Skin epidermis (tissue), 12 donors: ENCODE results near the gene C15orf61.
A peak's percentile ranks its signal among the peaks of the same experiment; 100 is the strongest.

ENCODE experiments used
- H3K27ac ChIP-seq, 21 experiments: fragments of 200-600 bp; sonication (generic) in 11 of 21; one replicate each; pipeline ENCODE4 v1.5.0; 2020; ENCODE audit warnings: mild to moderate bottlenecking in 3 of 21, inconsistent platforms in 2 of 21, moderate library complexity in 2 of 21
- H3K4me3 ChIP-seq, 7 experiments: fragments of 200-600 bp; sonication (generic) in 2 of 7; one replicate each; pipeline ENCODE4 v1.5.0; 2020; ENCODE audit warnings: inconsistent platforms in 2 of 7, mild to moderate bottlenecking in 2 of 7, moderate library complexity in 1 of 7

C15orf61 gene

DNA sequence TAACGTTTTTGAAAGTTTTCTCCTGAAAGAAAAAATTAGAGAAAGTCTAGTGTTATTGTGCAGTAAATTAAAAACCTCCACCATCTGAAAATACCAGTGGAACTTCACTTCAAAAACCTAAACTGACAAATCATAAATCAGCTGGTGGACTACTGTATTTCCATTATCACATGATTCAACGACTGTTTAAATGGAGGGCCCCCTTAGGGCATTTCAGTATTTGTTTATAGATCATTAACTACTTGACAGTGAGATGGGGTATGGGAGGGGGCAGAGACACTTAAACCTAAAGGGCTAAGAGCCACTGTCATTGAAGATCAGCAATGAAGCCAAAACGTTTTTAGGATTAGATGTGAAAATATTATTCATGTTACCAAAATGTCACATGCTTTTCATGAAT is 8.8 kb upstream of the C15orf61 start:
- Histone ChIP-seq H3K27ac (no peak overlapping the region), H3K4me3 (no peak overlapping the region)

DNA sequence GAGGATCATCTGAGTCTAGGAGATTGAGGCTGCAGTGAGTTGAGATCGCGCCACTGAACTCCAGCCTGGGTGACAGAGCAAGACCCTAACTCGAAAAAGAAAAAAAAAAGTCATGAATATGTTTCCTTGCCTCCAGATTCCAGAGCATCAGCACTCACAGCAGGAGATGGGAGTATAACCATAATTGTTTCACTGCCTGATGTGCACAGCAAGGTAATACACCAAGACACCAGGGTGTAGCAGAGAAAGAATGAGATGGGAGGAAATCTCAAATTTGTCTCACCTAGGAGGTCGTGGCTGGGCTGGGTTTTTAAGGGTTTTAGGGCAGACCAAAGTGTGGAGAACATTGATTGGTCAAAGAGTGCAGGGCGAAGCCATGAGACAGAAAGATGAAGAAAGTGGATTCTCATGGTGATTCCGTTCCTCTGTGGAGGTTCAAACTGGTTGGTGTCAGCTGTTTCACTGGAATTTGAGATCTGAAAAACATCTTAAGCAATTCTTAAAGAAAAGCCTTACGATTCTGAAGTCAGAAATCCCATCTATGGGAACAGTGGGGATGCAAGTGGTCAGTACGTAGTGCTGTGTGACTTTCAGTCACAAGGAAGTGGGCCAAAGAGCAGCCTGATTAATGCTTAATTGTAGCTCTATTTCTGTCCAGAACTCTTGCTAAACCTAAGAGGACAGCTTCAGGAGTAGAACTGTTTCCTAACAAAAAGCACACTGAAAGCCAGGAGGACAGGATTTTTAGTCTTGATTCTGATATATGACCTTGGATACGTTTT is 7.8 kb upstream of the C15orf61 start:
- Histone ChIP-seq H3K27ac (no peak overlapping the region), H3K4me3 (no peak overlapping the region)

DNA sequence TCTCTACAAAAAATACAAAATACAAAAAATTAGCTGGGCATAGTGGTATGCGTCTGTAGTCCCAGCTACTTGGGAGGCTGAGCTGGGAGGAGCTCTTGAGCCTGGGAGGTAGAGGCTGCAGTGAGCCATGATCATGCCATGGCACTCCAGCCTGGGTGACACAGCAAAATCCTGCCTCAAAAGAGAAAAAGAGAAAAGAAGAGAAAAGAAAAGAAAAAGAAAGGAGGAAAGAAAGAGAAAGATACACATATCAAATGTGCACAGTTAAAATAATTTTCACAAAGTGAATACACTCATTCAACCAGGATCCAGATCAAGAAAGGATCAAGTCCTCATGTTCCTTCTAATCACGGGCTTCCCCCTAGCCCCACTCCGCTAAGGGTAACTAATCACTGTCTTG is 5.8 kb upstream of the C15orf61 start:
- H3K27ac ChIP-seq = no peak overlapping the region
- no peak overlapping the region for H3K4me3 ChIP-seq

DNA sequence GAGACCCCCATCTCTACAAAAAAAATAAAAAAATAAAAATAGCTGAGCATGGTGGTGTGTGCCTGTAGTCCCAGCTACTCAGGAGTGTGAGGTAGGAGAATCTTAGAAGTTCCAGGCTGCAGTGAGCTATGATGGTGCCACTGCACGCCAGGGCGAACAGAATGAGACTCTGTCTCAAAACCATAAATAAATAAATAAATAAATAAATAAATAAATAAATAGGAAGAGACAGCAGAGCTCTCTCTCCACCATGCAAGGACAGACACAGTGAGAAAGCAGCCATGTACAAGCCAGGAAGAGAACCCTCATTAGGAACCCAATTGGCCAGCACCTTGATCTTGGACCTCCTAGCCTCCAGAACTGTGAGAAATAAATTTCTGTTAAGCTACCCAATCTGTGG is 5.4 kb upstream of the C15orf61 start:
- no peak overlapping the region for H3K4me3 ChIP-seq

DNA sequence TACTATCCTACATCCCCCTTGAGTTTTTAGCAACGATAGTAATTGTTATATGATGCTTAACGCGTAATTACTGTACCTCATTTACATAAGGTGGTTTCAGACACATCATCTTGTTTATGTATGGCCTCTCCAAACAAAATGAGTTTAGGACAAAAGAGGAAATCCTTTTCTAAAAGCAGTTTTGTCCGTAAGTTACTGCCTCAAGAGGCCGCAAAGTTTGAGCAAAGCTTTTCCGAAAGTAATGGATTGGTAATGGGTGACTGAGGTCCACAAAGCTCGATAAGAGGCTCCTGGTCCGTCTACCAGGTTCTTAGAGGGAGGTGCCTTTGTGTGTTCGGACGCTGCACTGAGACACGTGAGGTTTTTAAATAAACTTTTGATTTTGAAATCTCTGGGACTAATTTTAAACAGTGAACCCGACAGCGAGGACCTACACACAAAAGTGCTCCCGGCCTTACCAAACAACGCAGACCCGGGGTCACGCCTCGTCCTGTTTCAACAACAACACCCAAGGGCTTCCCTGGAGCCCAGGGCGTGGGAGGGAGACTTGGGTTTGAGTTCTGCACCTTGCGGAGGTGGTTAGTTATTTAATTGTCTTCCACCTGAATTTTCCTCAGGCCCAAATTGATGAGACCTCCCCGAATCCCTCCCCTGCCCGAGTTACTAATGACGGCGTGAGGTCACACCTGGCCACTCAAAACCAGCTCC is 456 bp upstream of the C15orf61 start:
- peak overlapping the region; percentile 31 to 99 (median 95) for H3K27ac ChIP-seq
- H3K4me3 ChIP-seq = peak overlapping the region; percentile 60 to 95 (median 73)

More for the DNA sequence above, 5.4 kb upstream of the C15orf61 start:
- no peak overlapping the region for H3K27ac ChIP-seq

DNA sequence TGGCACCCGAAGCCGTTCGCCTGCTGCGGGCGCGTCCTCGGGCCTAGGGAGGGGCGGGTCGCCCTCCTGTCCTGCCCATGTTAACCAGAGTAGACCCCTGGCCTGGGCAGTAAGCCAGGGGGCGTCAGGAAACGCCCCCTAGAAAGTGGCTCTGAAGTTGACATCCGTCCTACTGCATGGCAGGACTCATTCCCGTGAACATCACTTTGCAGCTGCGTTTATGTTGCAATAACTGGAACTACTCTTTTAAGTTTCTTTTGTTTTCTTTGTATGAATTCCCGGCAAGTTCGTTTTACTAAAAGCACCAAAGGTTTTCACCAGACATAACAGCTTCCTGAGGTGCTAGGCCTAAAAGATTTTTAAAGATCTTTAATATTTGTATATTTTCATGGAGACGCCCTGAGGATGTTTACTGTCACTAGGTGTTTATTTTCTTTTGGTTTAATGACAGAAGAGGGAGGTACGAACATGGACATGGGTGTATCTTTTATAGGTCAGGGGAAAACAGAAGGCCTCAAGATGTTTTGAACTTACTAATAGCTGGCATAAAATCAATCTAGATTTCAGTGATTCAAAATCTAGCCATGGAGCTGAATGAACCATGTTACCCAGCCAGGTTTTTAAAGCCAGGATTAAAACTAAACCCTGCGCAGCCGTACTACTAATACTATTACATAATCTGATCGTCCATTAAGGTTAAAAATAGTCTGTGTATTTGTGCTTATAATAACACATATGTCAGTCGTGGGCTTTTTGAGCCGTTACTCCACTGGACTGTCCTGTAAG is 1.0 kb downstream of the C15orf61 start:
- H3K27ac ChIP-seq = peak overlapping the region; percentile 31 to 99 (median 95)
- H3K4me3 ChIP-seq = peak overlapping the region; percentile 60 to 95 (median 73)

DNA sequence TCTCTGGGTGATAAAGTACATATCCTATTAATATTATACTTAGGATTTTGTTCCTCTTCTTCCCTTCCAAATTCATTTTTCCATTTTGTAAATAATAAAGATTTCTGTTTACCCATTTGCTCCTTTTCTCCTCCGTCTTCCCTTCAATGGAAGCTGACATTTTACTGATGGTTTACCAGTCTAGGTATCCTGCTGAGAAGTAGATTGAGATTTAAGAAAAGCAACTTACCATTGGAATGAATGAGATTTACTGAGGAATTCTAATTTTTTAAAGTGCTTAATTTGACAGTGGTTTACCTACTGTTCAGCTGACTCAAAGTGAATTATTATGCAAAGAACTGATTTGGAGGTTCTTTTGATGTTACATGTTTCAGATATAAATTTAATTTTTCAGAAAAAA is 2.4 kb downstream of the C15orf61 start:
- Histone ChIP-seq H3K4me3 (peak overlapping the region in 1 of 7 experiments; percentile 76), H3K27ac (peak overlapping the region in 2 of 21 experiments; percentile 95 to 97)

DNA sequence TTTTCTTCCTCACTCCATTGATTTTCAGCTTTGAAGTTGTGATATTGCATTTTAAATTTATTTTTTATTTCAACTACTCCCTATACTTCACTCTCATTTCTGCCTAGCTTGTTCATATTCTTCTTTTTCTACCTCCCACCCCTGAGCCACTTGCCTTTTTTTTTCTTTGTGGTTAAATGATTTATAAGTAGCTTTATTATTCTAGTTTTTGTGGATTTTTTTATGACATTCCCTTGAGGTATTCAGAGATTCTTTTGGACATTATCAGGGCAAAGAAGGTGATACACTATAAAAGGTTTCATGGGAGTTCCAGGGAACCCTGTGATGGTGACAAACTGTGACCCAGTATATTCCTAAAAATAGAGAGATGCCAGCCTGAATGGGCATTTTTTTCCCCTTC is 3.3 kb downstream of the C15orf61 start:
- Histone ChIP-seq H3K4me3 (no peak overlapping the region), H3K27ac (peak overlapping the region in 1 of 21 experiments; percentile 17)

DNA sequence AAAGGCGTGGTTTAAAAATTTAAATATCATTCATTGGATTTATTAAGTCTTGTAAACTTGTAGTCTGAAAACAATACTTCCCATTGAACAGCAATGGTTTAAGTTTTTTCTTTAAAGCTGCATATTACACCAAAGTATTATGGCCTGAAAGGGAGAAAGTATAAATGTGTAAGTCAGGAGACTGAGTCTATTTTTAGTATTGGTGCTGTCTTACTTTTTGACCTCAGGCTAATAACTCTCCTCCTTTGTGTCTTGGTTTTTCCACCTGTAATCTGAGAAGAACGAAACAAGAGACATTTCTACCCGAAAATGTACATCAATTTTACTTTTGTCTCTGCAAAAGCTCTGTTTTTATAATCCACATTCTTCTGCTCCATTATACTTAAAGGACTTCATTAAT is 7.6 kb downstream of the C15orf61 start:
- H3K27ac ChIP-seq = no peak overlapping the region
- H3K4me3 ChIP-seq = no peak overlapping the region

DNA sequence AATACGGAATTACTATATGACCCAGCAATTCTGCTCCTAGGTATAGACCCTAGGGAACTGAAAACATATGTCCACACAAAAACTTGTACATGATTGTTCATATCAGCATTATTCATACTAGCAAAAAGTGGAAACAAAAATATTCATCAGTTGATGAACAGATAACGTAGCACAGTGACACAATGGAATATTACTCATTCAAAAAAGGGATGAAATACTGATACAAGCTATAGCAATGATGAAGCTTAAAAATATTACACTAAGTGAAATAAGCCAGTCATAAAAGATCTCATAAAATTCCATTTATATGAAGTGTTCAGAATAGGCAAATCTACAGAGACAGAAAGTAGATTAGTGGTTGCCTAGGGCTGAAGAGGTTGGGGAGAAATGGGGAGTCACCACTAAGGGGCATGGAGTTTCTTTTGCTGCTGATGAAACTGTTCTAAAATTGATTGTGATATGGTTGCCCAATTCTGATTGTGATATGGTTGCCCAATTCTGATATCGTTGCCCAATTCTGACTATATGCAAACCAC is 10.5 kb downstream of the C15orf61 start:
- Histone ChIP-seq H3K27ac (no peak overlapping the region), H3K4me3 (no peak overlapping the region)

DNA sequence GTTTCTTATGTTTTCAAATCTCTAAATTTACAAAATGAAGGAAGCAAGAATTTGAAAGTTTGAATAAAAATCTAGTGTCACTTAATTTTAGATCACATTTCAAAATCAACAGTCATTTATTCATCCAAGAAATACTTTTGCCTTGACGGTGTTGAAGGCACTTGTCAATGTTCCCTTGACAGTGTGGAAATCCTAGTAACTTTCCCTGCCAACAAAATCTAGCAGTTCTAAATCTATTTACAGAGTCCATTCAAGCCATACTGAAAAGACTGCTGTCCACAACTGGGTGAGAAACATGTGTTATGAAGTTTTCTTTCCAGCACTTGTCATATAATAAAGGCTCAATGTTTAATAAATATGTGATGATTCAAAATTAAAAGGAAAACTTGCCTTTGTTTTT is 12.9 kb downstream of the C15orf61 start:
- no peak overlapping the region for H3K27ac ChIP-seq
- no peak overlapping the region for H3K4me3 ChIP-seq

DNA sequence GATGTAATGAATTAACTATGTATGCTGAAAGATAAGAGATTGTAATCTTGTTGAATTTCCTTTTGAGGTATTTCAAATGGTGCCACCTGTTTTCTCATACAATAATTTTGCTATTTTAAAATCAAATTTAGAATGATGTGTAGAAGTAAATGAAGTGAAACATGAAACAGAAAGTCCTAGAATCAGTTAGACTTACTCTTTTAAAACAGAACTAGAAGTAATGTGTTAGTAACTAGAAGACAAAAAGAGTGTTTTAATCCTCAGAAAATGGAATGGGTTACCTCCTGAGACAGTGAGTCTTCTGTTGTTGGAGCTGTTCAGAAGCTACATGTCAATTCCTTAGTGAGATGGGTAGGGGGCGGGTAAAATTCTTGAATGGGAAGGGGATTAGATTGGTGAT is 13.4 kb downstream of the C15orf61 start:
- Histone ChIP-seq H3K4me3 (no peak overlapping the region), H3K27ac (no peak overlapping the region)

DNA sequence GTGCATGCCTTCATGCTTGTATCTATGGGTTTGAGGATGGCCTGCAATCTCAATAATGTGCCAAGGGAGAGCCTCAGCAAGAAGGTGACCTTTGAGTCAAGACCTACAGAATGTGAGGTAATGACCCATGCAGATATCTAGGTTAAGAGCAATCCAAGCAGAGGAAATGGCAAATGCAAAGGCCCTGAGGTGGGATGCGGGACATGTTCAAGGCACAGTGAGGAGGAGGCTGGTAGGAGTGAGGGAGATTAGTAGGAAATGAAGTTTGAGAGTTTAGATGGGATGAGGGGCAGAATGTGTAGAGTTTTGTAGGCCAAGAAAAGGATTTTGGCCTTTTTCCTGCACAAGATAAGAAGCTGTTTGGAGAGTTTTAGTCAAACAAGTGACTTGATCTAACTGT is 16.8 kb downstream of the C15orf61 start:
- Histone ChIP-seq H3K4me3 (no peak overlapping the region), H3K27ac (no peak overlapping the region)

DNA sequence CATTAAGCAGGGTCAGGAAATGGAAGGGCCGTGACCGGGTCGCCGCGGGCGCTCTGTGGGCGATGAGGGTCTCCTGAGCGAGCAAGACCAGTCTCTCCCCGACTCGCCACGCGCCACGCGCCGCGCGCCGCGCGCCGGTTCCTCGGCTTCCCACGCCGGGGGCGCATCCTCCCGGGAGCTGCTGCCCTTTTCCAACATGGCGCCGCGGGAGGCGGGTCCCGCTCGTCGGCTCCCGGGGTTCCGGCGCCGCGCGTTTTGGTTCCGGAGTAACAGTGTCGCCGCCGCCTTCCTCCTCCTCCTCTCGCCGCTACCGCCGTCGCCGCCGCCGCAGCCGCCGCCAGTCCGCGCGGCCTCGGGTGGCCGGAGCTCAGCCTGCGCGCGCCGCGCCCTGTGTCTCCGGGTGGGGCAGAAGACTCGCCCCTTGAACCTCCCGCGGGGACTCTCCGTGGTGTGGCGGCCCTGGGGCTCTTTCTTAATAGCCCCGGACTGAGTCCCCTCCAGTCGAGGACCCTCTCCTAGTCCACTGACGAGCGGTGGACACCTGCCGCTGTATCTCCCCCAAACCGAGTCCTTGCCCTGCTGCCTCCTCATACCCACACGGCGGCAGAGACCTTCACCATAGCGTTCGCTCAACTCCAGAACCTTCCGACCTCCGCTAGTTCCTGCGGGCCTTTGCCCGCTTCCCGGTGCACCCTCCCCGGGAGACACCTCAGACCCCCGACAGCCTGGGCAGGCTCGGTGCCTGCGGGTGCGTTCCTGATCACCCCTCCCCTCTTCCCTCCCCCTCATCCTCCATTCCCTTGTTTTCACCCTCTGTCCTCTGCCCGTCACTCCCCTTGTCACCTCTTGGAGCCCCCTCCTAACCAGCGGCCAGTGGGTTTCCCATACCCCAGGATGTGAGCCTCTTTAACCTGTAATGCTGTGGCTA is 21.8 kb downstream of the C15orf61 start, which contains the start of gene MAP2K5:
Gene MAP2K5 (plus strand): TSS at position 284 of the 928 bp plus-strand sequence. CDS start 633 bp downstream, at position 917.
- Histone ChIP-seq H3K27ac (peak within 1 kb of the TSS; percentile 40 to 93 (median 87)), H3K4me3 (peak within 1 kb of the TSS; percentile 64 to 91 (median 82))

DNA sequence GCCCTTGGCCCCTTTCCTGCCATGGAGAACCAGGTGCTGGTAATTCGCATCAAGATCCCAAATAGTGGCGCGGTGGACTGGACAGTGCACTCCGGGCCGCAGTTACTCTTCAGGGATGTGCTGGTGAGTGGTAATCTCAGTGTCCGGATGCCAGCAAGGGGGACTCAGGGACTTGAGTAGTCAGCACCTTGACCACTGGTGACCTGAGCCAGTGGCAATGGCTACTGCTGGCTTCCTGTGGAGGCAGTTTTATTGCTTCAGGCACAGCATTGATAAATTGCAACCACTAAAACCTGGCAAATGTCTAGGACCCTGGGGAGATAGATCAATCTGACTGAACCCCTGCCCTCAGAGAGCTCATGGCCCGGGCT is 22.4 kb downstream of the C15orf61 start:
- peak overlapping the region; percentile 64 to 91 (median 82) for H3K4me3 ChIP-seq
- peak overlapping the region in 18 of 21 experiments; percentile 61 to 93 (median 88) for H3K27ac ChIP-seq

DNA sequence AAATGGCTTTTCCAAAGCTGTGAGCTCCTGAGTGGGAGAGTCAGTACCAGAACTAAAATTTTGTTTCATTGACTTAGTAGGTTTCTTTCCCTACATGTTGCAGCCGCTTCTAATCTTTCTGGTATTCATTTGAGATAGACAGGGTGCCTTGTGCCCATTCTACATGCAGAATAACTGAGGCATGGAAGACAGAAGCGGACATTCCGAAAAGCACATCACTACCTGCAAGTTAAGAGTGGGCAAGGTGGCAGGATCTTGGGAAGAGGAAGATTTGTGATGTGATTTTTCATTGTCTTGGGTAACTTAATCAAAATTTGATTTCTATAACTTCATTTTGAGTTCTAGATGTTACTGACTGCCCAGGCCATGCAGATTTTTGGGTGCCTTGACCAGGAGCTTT is 23.5 kb downstream of the C15orf61 start:
- no peak overlapping the region for H3K4me3 ChIP-seq
- H3K27ac ChIP-seq = no peak overlapping the region

DNA sequence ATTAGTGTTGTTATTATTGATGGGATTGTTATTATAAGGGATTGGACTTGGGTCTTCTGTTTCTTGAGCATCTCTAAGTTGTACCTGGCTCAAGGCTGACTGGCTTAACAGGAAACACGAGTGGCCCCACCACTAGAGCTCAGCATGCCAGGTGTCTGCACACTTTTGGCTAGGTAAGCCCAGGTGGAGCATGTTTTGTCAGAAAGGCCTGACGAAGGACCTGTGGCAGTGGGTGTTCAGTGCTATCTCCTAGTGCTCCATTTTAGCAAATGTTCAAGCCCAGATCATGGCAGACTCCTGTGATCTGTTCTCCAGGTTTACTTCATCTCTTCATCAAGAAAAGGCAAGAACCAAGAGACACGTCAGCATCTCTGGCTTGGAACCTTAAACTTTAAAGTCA is 24.9 kb downstream of the C15orf61 start:
- H3K27ac ChIP-seq = no peak overlapping the region
- no peak overlapping the region for H3K4me3 ChIP-seq

DNA sequence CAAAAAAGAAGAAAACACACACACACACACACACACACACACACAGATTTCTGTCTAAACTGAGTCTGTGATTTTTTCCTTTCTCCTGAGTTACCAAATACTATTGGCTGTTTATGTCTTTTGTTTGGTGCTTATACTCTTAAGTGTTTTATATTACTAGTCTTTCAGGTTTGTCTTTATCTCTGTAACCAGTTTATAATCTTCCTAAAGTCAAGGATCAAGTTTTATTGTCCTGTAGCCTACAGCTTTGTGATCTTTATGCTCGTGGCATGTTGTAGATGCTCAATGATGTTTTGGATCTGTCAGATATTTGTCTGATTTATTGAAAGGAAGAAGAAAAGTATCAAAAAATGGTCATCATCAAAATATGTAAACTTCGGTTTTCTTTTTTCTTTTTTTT is 26.1 kb downstream of the C15orf61 start:
- Histone ChIP-seq H3K27ac (no peak overlapping the region), H3K4me3 (no peak overlapping the region)

DNA sequence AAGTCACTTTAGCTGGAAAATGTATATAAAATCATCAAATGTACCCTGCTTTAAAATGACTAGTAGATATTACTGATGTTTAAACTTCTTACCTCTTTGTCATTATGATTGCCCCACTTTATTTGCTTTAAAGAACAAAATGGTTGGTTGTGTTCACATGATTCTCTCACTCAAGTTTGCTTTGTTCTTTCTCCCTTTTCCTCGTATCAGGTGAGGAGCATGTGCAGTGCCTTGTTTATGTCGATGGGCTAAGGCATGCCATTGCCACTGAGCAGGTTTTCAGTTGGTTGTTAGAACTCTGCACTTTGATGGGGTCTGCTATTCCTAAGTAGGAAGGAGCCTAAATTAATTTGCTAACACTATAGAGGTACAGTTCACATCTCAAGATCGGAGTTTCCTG is 26.9 kb downstream of the C15orf61 start:
- H3K4me3 ChIP-seq = no peak overlapping the region
- H3K27ac ChIP-seq = no peak overlapping the region
